ENCODE results near the gene NANS.
"Not testable (repeated sequence)": the region's sequence is repeated elsewhere in the genome, so short reads cannot be mapped to it uniquely, and the experiment has no call there.

NANS gene

DNA sequence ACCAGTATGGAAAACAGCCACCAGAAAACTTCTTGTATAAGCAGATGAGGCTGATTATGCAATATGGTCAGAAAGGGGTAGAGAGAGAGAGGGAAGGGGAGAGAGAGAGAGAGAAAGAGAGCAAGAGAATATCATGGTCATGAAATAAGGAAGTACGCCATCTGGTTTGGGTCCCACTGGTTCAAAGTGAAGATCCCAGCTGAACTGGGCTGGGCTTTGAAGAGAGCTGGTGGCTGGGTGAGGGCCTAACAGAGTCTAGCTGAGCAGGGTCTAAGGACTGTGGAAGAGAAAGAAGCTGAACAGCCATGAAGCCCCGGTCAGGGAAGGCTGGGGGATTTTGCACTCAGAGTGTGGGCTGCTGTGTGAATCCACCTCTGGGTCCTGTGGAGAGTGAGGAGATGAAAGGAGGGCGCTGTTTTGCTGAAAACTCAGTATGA lies 47.9 kb downstream of the NANS start:
- TF ChIP-seq, protein P1, sequence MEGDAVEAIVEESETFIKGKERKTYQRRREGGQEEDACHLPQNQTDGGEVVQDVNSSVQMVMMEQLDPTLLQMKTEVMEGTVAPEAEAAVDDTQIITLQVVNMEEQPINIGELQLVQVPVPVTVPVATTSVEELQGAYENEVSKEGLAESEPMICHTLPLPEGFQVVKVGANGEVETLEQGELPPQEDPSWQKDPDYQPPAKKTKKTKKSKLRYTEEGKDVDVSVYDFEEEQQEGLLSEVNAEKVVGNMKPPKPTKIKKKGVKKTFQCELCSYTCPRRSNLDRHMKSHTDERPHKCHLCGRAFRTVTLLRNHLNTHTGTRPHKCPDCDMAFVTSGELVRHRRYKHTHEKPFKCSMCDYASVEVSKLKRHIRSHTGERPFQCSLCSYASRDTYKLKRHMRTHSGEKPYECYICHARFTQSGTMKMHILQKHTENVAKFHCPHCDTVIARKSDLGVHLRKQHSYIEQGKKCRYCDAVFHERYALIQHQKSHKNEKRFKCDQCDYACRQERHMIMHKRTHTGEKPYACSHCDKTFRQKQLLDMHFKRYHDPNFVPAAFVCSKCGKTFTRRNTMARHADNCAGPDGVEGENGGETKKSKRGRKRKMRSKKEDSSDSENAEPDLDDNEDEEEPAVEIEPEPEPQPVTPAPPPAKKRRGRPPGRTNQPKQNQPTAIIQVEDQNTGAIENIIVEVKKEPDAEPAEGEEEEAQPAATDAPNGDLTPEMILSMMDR (IDR thresholded peaks at IDR 0.05; ENCODE audit: low read depth, low read length, missing control alignments): no peak
- no peaks in the 10 kb centered on the region for H3K27me3 ChIP-seq (replicated peaks)
- H3K27ac ChIP-seq: no peak overlapping the region
- no peak overlapping the region for H3K4me3 ChIP-seq (ENCODE audit: low read depth, low read length)
- in situ Hi-C loops (cut with HindIII; ENCODE audit: low pct_ligation_motif_present, low sequenced_read_pairs): no loop called here
- no peak for DNase-seq
- H3K36me3 ChIP-seq (replicated peaks): no peaks in the 10 kb centered on the region

DNA sequence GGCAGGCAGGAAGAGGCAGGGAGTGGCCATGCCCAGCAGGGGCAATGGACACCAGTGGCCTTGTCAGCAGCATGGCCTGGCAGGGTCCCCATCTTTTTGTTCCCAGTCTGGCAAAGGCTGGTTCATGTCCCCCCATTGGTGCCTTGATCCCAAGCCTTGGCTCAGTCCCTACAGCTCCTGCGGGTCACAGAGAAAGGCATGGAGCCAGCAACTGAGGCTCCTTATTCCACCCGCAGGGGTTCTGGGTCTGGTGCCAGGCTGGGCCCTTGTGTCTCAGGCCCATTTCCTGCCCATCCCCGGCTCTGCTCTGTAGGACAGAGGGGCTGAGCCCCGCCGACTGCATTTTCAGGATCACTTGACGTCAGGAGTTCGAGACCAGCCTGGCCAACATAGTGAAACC lies 48.5 kb downstream of the NANS start:
- DNase-seq: no peak
- TF ChIP-seq, protein P1 (IDR thresholded peaks at IDR 0.05; ENCODE audit: low read depth, low read length, missing control alignments): no peak
- in situ Hi-C loops (cut with HindIII; ENCODE audit: low pct_ligation_motif_present, low sequenced_read_pairs): no loop called here
- Histone ChIP-seq H3K36me3 (replicated peaks) (no peaks in the 10 kb centered on the region), H3K27ac (no peak overlapping the region), H3K27me3 (replicated peaks) (no peaks in the 10 kb centered on the region), H3K4me3 (ENCODE audit: low read depth, low read length) (no peak overlapping the region)

DNA sequence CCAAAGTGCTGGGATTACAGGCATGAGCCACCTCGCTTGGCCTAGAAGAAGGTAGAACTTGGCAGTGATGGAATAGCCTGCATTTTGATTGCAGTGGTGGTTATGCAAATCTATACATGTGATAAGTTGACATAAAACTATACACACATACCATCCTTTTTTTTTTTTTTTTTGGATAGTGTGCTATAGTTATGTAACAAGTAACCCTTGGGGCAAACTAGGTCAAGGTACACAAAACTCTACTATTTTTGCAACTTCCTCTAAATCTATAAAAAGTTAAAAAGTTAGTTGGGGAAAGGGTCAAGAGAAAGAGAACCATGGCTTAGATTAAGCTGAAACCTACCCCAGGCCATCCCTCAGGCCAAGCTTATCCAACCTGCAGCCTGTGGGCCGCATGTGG lies 51.4 kb downstream of the NANS start:
- no peak for DNase-seq
- no peak overlapping the region for H3K4me3 ChIP-seq (ENCODE audit: low read depth, low read length)
- H3K36me3 ChIP-seq (replicated peaks): no peaks in the 10 kb centered on the region
- in situ Hi-C loops (cut with HindIII; ENCODE audit: low pct_ligation_motif_present, low sequenced_read_pairs): no loop called here
- H3K27me3 ChIP-seq (replicated peaks): no peaks in the 10 kb centered on the region
- TF ChIP-seq, protein P1 (IDR thresholded peaks at IDR 0.05; ENCODE audit: low read depth, low read length, missing control alignments): no peak
- H3K27ac ChIP-seq: no peak overlapping the region

DNA sequence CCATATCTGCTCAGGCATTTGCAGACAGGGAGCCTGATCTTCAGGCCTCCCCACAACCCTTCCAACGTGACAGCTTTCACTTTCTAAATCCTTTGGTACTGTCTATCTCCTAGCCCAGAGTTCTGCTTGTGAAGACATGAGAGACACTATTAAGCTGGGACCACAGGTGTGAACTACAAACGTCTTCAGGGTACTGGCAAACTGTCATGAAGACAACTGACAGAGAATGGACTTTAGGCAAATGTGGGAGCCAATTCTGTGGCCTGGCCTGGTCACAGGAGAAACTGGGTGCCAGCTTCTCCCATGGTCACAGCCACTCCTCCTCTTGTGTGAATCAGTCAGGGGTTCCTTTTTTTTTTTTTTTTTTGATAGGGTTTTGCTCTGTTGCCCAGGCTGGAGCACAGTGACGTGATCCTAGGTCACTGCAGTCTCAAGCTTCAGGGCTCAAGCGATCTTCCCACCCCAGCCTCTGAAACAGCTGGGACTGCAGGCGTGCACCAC lies 52.0 kb downstream of the NANS start:
- in situ Hi-C loops (cut with HindIII; ENCODE audit: low pct_ligation_motif_present, low sequenced_read_pairs): no loop called here
- H3K27ac ChIP-seq: no peak overlapping the region
- no peak for DNase-seq
- H3K4me3 ChIP-seq (ENCODE audit: low read depth, low read length): no peak overlapping the region
- TF ChIP-seq, protein P1 (IDR thresholded peaks at IDR 0.05; ENCODE audit: low read depth, low read length, missing control alignments): no peak
- H3K36me3 ChIP-seq (replicated peaks): no peaks in the 10 kb centered on the region
- H3K27me3 ChIP-seq (replicated peaks): no peaks in the 10 kb centered on the region

DNA sequence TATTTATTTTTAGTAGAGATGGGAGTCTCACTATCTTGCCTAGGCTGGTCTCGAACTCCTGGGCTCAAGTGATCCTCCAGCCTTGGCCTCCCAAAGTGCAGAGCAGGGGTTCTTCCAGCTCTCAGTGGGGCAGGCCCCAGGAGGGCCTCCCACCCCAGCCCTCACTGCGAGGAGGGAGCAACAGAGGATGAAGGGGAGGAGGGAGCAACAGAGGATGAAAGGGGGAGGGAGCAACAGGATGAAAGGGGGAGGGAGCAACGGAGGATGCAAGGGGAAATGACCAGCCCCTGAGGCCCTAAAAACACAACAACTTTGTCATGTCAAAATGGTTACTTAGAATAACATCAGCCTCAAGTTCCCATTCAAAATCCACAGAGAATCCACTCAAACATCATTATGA lies 52.5 kb downstream of the NANS start:
- H3K27ac ChIP-seq: no peak overlapping the region
- DNase-seq: no peak
- no peaks in the 10 kb centered on the region for H3K27me3 ChIP-seq (replicated peaks)
- TF ChIP-seq, protein P1 (IDR thresholded peaks at IDR 0.05; ENCODE audit: low read depth, low read length, missing control alignments): no peak
- in situ Hi-C loops (cut with HindIII; ENCODE audit: low pct_ligation_motif_present, low sequenced_read_pairs): no loop called here
- no peak overlapping the region for H3K4me3 ChIP-seq (ENCODE audit: low read depth, low read length)
- no peaks in the 10 kb centered on the region for H3K36me3 ChIP-seq (replicated peaks)

DNA sequence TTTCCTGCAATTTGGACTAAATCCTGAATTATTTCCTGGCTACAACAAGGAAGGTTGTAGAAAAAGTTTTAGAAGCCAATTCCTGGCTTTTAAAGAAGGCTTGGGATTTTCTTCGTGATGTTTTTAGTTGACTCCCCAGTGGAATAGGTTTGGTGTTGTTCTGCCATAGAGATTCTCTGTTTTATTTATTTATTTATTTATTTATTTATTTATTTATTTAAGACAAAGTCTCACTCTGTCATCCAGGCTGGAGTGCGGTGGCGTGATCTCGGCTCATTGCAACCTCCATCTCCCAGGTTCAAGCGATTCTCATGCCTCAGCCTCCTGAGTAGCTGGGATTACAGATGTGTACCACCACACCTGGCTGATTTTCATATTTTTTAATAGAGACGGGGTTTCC lies 60.6 kb downstream of the NANS start:
- H3K4me3 ChIP-seq (ENCODE audit: low read depth, low read length); H3K36me3 ChIP-seq (replicated peaks); H3K27ac ChIP-seq; in situ Hi-C loops (cut with HindIII; ENCODE audit: low pct_ligation_motif_present, low sequenced_read_pairs); DNase-seq; H3K27me3 ChIP-seq (replicated peaks): not testable (repeated sequence)

Data from brain microvascular endothelial cell (primary cell).